Measurements from ENCODE around the gene GPC6.

DNA sequence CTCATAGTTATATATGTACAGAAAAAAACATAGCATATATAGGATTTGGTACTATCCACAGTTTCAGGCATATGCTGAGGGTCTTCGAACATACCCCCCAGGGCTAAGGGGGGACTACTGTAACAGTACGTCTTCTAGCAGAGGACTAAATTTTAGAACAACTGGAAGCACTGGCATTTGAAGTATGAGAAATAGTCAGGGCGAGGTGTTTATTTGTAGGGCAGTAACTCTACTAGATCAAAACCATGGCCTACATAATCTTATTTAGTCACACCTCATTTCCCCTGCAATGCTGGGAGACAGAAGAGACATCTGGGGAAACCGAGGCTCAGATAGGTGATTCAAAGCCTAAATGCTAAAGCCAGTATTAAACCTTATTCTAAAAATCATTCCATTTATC, 1007.2 kb downstream of the GPC6 start:
- TF ChIP-seq EZH2 (IDR thresholded peaks at IDR 0.05; ENCODE audit: borderline replicate concordance, low read length) = no peak
- TF ChIP-seq, protein P1, sequence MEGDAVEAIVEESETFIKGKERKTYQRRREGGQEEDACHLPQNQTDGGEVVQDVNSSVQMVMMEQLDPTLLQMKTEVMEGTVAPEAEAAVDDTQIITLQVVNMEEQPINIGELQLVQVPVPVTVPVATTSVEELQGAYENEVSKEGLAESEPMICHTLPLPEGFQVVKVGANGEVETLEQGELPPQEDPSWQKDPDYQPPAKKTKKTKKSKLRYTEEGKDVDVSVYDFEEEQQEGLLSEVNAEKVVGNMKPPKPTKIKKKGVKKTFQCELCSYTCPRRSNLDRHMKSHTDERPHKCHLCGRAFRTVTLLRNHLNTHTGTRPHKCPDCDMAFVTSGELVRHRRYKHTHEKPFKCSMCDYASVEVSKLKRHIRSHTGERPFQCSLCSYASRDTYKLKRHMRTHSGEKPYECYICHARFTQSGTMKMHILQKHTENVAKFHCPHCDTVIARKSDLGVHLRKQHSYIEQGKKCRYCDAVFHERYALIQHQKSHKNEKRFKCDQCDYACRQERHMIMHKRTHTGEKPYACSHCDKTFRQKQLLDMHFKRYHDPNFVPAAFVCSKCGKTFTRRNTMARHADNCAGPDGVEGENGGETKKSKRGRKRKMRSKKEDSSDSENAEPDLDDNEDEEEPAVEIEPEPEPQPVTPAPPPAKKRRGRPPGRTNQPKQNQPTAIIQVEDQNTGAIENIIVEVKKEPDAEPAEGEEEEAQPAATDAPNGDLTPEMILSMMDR (IDR thresholded peaks at IDR 0.05; ENCODE audit: low read length) = no peak

All from OCI-LY1 (cell line).